Stomach (tissue), 4 donors: ENCODE measurements around the gene ZBTB7A.

Experiments
- POLR2A ChIP-seq, 4 donors: fragments of 450-650 bp; IDR thresholded peaks; one replicate each; pipeline ENCODE4 v1.6.1; 2016; ENCODE audit warnings: antibody characterized with exemption in 4 of 4, control low read depth in 2 of 4, mild to moderate bottlenecking in 1 of 4, moderate library complexity in 1 of 4
- TF ChIP-seq, protein P1 (sequence below), 7 experiments: fragments of 450-650 bp in 4 of 7; fragments of 200-600 bp in 3 of 7; sonication (generic) in 3 of 7; IDR thresholded peaks; one replicate each; pipeline ENCODE4 v1.5.1; 2016 to 2019; ENCODE audit warnings: antibody characterized with exemption in 7 of 7, control low read depth in 2 of 7, mild to moderate bottlenecking in 1 of 7

DNA sequence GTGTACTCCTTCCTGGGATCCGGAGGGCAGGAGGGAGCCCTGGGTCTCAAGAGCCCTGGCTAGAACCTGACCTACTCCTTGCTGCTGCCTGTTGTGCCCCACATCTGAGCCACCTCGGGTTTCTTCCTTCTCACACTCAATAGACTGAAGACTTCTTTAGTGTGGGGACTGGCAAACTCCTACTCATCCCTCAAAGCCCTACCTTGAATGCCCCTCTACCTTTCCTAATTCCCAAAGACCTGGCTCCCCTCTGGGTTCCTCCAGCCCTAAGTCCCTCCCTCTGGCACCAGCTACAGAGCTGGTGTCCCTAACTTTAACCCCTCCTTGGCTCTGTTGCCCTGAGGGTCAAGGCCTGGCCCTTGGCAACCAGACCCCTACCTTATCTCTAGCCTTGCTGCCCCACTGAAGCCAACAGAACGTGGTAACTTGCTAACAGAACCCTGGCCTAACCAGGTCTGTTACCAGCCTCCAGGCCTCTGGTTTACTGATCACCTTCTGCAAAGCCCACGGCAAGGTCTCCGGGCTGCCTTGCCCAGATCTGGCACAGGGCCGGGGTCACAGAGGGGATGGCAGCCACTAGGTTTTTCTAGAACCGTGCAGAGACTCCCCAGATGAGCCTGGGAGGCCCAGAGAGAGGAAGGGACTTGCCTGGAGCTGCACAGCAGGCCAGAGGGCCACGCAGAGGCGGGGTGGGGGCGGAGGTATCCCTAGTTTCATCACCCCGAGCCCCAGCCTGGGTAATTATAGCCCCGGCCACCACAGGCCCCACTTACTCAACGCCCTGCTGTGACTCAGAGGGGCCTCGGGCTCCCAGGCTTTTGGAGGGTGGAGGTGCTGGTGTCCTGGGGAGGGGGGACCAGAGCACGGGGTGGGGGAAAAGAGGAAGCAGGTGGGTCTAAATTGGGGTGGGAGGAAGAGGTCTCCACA, 15.3 kb downstream of the ZBTB7A start:
- TF ChIP-seq, protein P1, sequence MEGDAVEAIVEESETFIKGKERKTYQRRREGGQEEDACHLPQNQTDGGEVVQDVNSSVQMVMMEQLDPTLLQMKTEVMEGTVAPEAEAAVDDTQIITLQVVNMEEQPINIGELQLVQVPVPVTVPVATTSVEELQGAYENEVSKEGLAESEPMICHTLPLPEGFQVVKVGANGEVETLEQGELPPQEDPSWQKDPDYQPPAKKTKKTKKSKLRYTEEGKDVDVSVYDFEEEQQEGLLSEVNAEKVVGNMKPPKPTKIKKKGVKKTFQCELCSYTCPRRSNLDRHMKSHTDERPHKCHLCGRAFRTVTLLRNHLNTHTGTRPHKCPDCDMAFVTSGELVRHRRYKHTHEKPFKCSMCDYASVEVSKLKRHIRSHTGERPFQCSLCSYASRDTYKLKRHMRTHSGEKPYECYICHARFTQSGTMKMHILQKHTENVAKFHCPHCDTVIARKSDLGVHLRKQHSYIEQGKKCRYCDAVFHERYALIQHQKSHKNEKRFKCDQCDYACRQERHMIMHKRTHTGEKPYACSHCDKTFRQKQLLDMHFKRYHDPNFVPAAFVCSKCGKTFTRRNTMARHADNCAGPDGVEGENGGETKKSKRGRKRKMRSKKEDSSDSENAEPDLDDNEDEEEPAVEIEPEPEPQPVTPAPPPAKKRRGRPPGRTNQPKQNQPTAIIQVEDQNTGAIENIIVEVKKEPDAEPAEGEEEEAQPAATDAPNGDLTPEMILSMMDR (IDR thresholded peaks at IDR 0.05), result no peak
- TF ChIP-seq POLR2A (IDR thresholded peaks at IDR 0.05), result no peak
